Fibroblast of villous mesenchyme (primary cell): ENCODE results near the gene MED16. TPM values are rescaled to one million over a fixed set of nuclear protein-coding genes. Genes with fewer than 3 reads are reported as not detected.
"Not testable (repeated sequence)": the region's sequence is repeated elsewhere in the genome, so short reads cannot be mapped to it uniquely, and the experiment has no call there.

ENCODE experiments used
- DNase-seq: peaks from one replicate; pipeline ENCODE4 v3.0.0-alpha.2; 2010; ENCODE audit warnings: low read depth
- H3K4me3 ChIP-seq: 2 replicates; pipeline ENCODE4 v1.5.1; 2011; ENCODE audit warnings: low read depth, mild to moderate bottlenecking, low read length
- CTCF ChIP-seq: IDR thresholded peaks from 2 replicates; pipeline ENCODE4 v1.5.1; 2012; ENCODE audit warnings: low read depth, mild to moderate bottlenecking, low read length; ENCODE audit not compliant: insufficient read depth
- total RNA-seq: library from RNA; depleted of rRNA; stranded (reverse); fragments of >200 nt; gene quantifications from 2 replicates; pipeline ENCODE4 v1.2.3, GENCODE V29; 2012

MED16 gene
- total RNA-seq, 1 donor: 26.8 TPM

DNA sequence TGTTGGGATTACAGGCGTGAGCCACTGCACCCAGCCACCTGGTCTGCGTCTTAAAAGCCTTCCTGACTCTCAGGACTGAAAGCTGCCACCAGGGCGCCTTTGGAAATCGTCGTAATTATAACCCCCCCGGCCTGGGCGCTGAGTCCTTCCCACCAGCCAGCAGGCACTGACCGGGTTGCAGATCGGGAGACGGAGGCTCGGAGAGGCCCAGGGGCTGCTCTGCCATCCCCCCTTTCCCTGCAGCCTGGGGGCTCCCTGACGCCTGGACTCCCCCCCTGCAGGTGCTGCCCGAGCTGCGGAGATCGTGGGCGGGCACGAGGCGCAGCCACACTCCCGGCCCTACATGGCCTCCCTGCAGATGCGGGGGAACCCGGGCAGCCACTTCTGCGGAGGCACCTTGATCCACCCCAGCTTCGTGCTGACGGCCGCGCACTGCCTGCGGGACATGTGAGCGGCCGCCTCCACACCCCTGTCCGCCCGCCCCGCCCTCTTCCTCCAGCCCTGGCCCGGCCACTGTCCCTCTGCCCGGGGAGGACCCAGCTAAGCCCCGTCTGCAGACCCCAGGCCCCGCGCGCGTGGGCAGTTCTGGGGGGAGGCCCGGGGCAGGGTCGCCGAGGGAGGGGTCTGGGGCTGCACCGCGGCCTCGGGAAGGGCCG lies 49.7 kb downstream of the MED16 start:
- TF ChIP-seq CTCF: no peak
- H3K4me3 ChIP-seq: no peak overlapping the region
- DNase-seq: no peak

GRCh38 chr19:842802-843179 lies 50.2 kb downstream of the MED16 start:
- not testable (repeated sequence) for DNase-seq, H3K4me3 ChIP-seq

DNA sequence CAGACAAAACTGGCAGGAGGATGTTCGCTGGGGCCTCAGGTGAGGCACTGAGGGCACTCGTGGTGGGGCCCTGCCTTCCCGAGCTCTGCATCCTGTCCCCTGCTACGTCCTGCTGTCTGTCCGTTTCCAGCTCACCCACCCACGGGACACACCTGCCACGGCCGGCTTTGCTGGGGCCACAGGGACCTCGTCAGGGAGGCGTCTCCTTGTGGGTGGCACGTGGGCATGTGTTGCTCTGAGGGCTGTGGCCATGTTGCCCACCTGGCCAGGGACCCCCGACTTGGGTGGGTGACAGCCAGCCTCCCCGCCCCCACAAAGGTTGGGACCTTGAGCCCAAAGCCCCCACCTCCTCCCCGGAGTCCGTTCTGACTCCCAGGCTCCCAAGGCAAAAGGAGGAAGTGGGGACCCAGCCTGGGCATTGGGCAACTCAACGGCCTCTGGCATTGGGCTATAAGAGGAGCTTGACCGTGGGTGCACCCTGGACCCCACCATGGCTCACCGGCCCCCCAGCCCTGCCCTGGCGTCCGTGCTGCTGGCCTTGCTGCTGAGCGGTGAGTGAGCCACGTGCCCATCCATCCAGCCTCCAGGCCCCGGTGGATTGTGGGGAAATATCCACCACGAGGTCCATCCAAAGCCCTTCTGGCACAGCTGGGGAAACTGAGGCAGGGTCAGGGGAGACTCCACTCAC lies 52.3 kb downstream of the MED16 start, which contains the start of gene PRTN3:
TSS of gene PRTN3 (plus strand) at position 481 of the 688 bp plus-strand sequence. CDS start at position 491, 10 bp downstream.
- TF ChIP-seq CTCF: no peak
- DNase-seq: no peak
- H3K4me3 ChIP-seq: no peak within 1 kb of the TSS

DNA sequence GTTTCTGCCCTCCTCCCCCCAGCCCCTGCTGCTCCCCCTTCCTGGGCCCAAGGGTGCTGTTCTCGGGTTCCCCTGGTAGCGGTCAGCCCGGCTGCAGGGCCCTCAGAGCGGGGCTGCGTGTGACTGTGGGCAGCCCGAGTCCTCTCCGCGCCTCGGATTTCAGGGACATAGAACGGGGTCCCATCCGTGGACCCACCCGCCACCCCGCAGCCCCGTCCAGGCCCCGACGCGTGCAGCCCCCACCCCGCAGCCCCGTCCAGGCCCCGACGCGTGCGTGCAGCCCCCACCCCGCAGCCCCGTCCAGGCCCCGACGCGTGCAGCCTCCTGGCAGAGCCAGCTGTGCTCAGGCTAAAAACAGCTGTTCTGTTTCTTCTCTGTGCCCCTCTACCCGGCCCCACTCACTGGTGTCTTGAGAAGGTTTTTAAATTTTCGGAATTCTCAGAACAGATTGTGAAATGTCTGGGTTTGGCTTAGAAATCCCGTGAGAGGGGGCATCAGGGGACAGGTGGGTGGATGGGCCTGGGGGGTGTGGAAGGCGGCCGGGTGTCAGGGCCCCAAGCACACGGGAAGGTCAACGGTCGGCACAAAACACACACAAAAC lies 57.7 kb downstream of the MED16 start:
- peak; percentile 52 for DNase-seq

DNA sequence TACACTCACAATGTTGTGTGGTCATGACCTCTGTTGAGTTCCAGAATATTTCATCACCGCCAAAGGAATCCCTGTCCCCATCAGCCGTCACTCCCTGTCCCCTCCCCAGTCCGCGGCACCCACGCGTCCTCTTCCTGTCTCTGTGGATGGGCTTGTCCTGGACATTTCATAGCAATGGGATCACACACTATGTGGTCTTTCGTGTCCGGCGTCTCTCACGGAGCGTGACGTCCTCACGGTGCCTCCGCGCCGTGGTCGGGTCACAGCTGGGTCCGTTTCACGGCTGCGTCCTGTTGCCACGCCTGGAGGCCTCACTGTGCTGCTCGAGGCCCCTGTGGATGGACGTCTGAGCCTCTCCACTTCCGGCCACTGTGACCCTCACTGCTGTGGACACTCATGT lies 58.8 kb downstream of the MED16 start:
- no peak for DNase-seq
- no peak for TF ChIP-seq CTCF
- H3K4me3 ChIP-seq: no peak overlapping the region

More for the DNA sequence above, 57.7 kb downstream of the MED16 start:
- TF ChIP-seq CTCF: no peak
- H3K4me3 ChIP-seq: no peak overlapping the region

GRCh38 chr19:831407-832369 lies 61.3 kb downstream of the MED16 start:
- no peak overlapping the region for H3K4me3 ChIP-seq
- no peak for DNase-seq
- no peak for TF ChIP-seq CTCF
